GM19438 (cell line): ENCODE data around the gene MYL5.
"Not testable (repeated sequence)": the region's sequence is repeated elsewhere in the genome, so short reads cannot be mapped to it uniquely, and the experiment has no call there.

Experiments
- ATAC-seq: cut with Tn5 transposase; IDR thresholded peaks from one replicate; pipeline ENCODE4 v1.9.1; 2021; ENCODE audit warnings: low read depth; ENCODE audit not compliant: unreplicated experiment

The MYL5 gene

GRCh38 chr4:635851-636627 is 38.3 kb upstream of the MYL5 start:
- ATAC-seq, result no peak

GRCh38 chr4:636628-637159 is 37.6 kb upstream of the MYL5 start:
- no peak for ATAC-seq

GRCh38 chr4:637536-638280 is 36.6 kb upstream of the MYL5 start:
- ATAC-seq, result no peak

GRCh38 chr4:642366-642765 is 32.0 kb upstream of the MYL5 start:
- not testable (repeated sequence) for ATAC-seq

- ATAC-seq, result no peak
Measured at GRCh38 chr4:646460-646859, 27.9 kb upstream of the MYL5 start.

GRCh38 chr4:647481-647880 is 26.9 kb upstream of the MYL5 start:
- ATAC-seq, result no peak

- no peak for ATAC-seq
Measured at GRCh38 chr4:648579-649292, 25.6 kb upstream of the MYL5 start.

GRCh38 chr4:649293-649625 is 25.1 kb upstream of the MYL5 start:
- ATAC-seq, result no peak

GRCh38 chr4:649751-650310 is 24.5 kb upstream of the MYL5 start:
- ATAC-seq, result no peak

GRCh38 chr4:650461-650860 is 23.9 kb upstream of the MYL5 start:
- ATAC-seq, result no peak

- ATAC-seq, result no peak
Measured at GRCh38 chr4:650951-651883, 23.1 kb upstream of the MYL5 start.

- no peak for ATAC-seq
Measured at GRCh38 chr4:651884-652642, 22.3 kb upstream of the MYL5 start.

GRCh38 chr4:653080-653821 is 21.1 kb upstream of the MYL5 start:
- ATAC-seq, result no peak

GRCh38 chr4:653831-654502 is 20.4 kb upstream of the MYL5 start:
- ATAC-seq, result no peak

- ATAC-seq, result no peak
Measured at GRCh38 chr4:654503-654845, 19.9 kb upstream of the MYL5 start.

GRCh38 chr4:654871-655463 is 19.4 kb upstream of the MYL5 start:
- ATAC-seq, result no peak

GRCh38 chr4:655464-656151 is 18.7 kb upstream of the MYL5 start:
- ATAC-seq, result no peak
